Stimulated activated CD4-positive, alpha-beta T cell treated with anti-CD3 and anti-CD28 coated beads, Interleukin-2, amount 100 ng/mL, for 4 hours (primary cell): ENCODE measurements around the gene CALML3.
"Not testable (repeated sequence)": the region's sequence is repeated elsewhere in the genome, so short reads cannot be mapped to it uniquely, and the experiment has no call there.

Source experiments
- DNase-seq: peaks from one replicate; pipeline ENCODE4 v3.0.0-alpha.2; 2020; ENCODE audit warnings: low read depth

The CALML3 gene

DNA sequence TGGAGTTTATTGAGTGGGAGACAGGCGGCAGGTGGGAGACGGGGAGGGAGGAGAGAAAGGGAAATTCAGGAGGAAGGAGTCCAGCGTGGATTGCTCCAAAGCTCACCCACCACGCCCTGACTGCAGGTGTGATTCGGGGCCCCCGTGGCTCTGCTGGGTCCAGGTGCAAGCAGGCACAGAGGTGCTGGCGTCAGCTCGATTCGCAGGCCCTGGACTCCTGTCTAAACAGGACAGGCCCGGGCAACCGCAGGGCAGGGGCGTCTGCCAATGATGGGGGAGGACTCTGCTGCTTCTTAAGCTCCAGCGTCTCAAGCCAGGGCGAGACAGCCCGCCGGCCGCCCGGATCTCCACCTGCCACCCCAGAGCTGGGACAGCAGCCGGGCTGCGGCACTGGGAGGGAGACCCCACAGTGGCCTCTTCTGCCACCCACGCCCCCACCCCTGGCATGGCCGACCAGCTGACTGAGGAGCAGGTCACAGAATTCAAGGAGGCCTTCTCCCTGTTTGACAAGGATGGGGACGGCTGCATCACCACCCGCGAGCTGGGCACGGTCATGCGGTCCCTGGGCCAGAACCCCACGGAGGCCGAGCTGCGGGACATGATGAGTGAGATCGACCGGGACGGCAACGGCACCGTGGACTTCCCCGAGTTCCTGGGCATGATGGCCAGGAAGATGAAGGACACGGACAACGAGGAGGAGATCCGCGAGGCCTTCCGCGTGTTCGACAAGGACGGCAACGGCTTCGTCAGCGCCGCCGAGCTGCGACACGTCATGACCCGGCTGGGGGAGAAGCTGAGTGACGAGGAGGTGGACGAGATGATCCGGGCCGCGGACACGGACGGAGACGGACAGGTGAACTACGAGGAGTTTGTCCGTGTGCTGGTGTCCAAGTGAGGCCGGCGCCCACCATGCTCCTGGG is at the start of gene CALML3:
Gene CALML3, plus strand, starts transcription at position 321 of the 920 bp plus-strand sequence. Its CDS starts 125 bp downstream, at position 446.
- no peak for DNase-seq

DNA sequence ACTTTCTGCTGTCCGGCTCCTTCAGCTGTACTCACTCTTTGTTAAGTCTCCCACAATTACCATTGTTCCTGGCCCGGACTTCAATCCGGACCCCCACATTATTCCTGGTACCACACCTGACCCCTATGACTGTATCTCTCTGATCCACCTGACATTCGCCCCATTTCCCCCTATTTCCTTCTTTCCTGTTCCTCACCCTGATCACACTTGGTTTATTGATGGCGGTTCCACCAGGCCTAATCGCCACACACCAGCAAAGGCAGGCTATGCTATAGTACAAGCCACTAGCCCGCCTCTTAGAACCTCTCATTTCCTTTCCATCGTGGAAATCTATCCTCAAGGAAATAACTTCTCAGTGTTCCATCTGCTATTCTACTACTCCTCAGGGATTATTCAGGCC is 49.7 kb upstream of the CALML3 start:
- not testable (repeated sequence) for DNase-seq

DNA sequence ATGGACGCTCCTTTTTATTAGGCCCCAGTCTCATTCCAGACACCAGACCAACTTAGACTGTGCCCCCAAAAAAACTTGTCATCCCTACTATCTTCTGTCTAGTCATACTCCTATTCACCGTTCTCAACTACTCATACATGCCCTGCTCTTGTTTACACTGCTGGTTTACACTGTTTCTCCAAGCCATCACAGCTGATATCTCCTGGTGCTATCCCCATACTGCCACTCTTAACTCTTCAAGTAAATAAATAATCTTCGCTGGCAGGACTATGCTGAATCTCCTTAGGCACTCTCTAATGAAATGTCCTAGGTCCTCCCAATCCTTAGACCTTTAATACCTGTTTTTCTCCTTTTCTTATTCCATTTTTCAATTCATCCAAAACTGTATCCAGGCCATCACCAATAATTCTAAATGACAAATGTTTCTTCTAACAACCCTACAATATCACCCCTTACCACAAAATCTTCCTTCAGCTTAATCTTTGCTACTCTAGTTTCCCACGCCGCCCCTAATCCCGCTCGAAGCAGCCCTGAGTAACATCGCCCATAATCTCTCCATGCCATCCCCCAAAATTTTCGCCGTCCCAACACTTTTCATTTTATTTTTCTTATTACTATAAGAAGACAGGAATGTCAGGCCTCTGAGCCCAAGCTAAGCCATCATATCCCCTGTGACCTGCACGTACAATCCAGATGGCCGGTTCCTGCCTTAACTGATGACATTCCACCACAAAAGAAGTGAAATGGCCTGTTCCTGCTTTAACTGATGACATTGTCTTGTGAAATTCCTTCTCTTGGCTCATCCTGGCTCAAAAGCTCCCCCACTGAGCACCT is 48.6 kb upstream of the CALML3 start:
- DNase-seq = not testable (repeated sequence)

DNA sequence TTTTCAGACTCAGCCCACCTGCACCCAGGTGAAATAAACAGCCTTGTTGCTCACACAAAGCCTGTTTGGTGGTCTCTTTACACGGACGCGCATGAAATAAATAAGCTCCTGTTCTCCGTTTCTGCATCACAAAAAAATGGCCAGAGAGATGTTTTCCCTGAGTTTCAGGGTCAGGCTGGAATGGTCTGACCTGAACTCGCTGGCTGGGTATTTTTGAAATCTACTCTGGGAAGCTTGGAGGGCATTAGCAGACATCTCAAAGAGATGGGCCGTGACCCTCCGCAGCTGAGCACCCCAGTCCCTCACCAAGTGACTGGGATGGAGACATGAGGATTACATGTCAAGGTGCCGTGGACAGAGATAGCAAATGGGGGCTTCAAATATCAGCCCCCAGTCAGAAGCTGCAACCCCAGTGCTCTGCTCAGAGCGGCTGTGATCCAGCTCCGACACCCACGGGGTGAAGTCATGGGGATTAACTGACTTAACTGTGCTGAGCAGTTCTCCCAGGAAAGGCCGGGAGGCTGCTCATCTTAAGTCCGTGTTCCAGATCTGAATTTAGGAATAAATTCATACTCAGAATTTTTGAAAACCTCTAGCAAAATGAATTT is 47.7 kb upstream of the CALML3 start:
- DNase-seq = no peak

DNA sequence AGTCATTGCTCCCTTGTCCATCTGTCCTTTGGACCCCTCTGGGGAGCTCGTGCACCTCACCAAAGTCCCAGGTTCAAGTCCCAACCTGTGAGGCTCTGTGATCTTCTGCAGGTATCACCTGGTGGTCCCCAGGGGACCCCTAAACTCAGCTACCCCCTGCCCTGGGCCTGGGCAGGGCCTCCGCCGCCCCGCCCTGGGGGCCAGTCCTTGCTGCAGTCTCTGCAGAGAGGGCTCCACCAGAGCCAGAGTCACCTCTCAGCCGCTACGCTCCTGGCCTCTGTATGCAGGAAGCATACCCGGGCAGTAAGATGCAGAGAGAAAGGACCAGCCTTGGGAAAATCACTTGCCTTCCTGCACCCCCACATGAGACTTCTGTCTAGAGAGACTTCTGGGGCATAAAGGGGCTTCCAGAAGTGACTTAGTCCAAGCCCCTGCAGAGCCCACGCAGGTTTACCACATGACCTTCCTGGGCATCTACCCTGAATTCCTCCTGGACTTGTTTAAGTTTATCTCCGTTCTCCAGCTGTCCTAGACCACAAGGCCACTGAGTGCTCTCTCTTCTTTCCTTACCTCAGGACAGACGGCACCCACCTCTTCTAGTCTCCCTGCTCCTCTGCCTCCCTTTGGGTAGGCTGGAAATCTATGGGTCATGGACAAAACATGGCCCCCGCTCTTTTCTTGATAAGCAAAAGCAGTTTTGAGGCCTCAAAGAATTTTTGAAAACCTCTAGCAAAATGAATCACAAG is 46.6 kb upstream of the CALML3 start:
- no peak for DNase-seq

DNA sequence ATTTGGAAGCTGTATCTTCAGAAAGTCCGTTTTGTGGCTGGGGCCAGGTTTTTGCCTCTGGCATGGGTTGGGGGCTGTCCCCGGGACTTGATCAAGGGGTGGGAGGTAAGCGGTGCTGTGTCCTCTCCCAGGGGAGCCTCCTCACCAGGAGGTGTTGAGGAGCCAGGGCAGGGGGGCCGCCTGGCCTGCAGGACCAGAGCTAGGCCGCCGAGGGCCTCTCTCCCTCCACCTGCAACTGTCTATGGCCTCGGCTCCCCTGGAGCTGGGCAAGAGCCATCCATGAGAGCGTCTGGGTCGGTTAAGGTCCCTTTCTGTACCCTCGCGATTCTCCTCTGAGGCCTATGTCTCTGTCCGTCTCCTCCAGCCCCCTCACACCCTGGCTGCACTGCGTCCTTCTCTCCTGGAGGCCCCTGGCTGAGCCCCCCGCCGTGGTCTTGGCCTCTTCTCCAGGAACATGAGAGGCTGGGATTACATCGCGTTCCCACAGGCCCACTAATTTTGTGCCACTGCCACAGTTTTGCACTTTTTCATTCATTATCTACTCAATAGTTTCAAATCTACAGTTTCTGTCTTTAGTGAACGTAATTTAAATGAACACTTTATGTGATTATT is 46.0 kb upstream of the CALML3 start:
- no peak for DNase-seq

DNA sequence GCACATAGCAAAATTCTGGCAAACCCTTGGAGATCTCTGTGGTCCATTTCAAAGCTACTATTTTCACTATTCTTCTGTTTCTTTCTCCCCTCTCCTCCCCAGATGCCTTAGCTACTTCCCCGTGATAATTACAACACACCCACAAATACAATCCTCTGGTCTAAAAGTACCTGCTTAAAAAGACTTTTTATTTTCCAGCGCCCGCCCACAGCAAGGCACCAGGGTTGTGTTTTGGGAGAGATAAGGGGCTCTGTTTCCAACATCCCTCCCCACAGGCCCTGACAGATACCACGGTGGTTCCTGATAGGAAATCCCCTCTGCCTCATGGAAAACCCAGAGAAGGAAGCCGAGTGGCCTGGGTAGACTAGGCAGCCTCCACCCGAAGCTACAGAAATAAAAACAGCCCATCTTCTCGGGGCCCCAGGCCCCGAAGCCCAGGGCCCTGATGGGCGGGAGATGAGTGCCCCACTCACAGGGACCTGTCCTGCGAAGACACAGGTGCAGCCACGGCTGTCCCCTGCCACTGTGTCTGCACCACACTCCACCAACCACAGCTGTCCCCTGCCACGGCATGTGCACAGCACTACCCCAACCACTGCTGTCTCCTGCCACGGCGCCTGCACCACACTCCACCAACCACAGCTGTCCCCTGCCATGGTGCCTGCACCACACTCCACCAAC is 45.1 kb upstream of the CALML3 start:
- DNase-seq = no peak

DNA sequence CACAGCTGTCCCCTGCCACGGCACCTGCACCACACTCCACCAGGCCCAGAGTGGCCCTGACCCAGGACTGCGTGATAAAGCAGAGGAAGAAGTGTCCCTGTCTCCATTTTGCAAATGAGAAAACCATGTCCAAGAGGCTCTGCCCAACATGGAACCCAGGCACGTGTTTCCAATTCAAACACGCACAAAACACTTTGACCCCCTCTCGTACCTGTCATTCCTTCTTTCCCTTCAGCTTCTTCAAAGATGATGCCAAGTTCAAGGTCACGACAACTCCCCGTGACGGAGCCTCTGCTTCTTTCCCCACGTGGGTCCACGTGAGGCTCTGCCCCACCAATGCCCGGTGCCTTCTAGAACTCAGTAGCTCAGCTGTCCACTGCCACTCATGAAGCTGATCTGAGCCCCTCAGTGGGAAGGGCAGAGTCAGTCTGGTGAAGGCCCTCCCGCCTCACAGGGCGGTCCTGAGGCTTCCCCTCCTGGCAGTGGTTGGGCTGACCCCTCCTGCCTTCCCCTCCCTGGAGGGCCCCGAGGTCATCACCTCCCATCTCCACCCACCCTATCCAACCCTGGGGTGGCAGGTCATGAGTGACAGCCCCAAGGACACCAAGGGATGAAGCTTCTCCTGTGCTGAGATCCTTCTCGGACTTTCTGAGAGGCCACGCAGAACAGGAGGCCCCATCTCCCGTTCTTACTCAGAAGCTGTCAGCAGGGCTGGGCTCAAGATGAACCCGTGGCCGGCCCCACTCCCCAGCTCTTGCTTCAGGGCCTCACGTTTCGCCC is 44.4 kb upstream of the CALML3 start:
- no peak for DNase-seq

DNA sequence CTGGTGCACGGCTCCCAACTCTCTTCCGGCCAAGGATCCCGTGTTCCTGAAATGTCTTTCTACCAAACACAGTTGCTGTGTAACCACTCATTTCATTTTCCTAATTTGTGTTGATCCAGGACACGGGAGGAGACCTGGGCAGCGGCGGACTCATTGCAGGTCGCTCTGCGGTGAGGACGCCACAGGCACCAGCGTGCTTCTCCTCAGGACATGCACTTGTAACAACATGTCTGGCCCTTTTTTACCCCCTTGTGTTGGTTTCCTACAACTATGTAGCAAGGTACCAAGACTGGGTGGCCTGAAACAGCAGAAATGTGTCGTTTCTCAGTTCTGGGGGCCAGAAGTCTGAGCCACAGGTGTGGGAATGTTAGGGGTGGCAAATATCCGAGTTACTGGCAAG is 43.6 kb upstream of the CALML3 start:
- DNase-seq = no peak

DNA sequence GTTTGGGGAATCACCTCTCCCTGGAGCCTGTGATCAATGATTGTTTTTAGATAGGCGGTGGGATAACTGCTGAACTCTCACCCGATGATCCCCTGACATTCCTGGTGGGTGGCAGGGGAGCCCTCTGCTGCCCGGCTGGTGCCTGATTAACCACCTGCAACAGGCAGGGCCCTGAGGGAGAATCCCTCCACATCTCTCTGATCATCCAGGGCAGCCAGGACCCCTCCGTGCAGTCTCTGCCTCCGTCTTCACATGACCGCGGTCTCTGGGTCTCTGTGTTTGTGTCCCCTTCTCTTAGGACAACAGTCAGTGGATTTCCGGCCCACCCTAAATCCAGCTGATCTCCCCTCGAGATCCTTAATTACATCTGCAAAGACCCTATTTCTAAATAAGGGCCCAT is 42.7 kb upstream of the CALML3 start:
- no peak for DNase-seq

DNA sequence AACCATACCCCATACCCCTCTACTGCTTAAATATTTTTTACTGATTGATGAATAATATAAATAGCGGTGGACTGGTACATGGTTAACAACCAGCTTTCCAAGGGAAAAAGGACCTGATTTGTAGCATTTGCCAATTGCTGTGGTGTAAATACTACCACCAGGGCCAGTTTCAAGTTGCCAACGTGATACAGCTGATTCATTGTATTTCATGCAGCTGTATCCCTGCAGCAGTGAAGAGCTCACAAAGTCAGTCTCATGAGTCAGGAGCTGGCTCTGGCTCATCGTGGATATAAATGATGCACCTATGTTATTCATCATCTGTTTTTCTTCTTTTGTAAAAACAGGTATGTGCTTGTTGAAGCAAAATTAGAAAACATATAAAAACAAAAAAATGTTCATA is 40.6 kb upstream of the CALML3 start:
- no peak for DNase-seq

DNA sequence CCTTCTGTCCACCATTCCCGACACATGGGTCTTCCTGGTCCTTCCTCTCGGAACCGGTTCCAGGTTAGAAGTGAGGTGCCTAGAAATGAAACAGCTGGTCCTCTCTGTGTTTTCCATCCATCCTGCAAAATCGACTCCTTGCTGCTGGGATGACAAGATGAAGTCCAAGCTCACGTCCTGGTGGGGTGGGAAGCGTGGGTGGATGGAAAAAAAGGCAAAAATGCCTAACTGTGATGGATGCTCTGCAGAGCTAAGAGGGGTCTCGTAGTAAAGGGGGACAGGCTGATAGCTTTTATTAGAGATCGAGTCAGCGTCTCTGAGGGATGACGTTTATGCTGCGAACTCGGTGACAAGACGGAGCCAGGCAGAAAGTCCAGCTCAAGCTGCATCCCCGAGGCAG is 39.5 kb upstream of the CALML3 start:
- DNase-seq = no peak

DNA sequence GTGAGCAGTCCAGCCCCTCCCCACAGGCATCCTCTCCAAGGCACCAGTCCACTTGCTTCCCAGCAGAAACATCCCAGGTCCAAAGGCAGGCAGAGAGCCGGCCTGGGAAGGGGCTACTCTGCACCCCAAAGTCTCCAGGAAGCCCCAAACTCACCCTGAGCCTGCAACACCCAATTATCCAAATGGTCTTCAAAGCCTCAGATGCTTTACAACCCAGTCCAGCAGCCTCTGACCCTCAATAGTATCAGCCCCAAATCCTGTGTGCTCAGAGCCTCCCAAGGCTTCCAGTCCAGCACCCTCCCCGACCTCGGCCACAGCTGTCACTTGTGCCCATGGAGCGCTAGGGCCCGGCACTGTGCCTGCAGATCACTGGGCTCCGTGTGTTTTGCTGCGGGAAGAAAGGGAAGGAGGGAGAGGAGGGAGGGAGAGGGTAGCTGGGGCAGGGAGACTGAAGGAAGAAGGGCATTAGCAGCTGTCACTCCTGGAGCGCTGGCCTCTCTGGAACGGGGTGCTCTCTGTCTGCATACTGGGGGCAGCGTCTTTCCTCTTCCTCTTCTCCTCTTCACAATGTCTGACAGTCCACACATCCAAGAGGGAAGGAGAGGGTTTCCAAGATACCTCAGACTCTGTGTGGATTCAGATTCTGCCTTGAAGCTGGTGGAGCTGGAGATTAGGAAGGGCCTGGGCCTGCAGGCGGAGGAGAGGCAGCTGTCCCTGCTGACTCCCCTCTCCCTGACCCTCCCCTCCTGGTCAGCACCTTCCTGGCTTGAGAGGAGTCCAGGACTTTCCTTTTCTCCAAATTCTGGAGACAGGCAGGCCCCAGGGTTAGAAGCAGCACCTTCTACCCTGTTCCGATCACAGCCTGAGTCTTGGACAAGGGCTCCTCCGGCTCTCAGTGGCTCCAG is 38.6 kb upstream of the CALML3 start:
- no peak for DNase-seq

DNA sequence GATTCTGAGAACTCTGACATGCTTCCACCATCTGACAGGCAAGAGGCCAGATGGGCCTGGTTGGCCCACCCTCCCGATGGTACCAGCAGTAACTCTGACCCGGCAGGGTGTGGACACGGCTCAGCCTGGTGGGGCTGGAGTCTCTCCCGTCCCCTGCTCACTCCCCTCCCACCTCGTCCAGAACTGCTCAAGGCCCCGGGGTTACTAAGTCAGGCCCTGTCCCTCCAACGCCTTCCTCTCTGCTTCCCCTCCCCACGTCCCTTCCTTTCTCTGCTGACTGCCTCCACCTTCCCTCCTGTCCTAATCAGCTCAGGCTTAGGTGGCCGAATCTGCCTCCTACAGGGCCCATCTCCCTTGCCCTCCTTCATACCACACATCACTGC is 37.9 kb upstream of the CALML3 start:
- DNase-seq = no peak

DNA sequence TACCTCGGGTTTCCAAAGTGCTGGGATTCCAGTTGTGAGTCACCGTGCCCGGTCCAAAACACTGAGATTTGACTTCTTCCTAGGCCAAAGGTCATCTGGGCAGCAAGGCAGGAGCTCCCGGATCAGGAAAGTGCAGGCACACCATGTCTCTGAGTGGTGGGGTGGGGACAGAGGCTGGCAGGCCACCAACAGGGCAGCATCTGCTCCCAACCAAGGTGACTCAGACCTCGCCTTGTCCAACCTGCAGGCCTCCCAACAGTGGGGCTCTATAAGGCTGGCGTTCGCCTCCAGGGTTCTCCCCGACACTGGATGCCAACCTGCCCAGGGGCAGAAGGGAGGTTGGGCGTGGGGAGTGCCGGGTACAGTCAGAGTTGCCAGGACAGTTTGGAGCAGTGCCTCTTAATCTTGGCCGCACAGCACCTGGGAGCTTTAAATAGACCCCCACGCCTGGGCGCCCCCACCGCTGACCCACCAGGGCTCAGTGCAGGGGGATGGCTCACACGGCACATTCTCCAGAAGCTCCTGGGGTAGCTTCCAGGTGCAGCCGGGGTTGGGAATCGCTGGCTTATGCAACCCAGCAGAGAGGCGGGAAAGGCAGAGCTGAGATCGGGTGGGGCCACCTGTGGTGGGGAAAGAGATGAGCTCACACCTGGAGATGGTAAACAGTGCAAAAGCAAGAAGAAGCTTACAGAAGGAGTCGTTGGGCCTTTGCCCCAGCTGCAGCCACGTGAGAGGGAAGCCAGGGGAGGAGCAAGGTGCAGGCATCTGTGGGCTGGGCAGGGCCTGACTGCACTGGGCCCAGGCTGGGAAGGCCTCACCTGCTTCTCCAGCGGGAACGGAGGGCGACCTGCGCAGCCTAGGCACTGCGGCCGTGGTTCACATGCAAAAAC is 36.2 kb upstream of the CALML3 start:
- no peak for DNase-seq

DNA sequence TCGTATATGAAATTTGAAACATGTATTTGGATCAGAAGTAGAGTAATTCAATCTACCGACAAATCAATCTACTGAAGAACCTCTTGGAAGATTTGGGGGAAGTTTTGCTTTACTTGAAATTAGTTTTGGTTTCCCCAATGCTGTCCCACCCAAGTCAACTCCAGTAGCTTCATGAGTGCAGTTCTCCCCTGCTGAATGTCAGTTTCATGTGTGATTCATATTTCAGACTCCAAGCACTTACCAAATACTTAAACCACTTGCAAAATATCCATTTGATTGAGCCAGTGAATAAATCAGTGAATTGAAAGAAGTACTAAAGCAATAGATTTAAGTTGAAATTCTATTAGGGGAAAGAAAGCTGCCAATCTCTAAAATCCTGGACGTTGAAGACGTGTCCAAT is 34.7 kb upstream of the CALML3 start:
- DNase-seq = no peak

DNA sequence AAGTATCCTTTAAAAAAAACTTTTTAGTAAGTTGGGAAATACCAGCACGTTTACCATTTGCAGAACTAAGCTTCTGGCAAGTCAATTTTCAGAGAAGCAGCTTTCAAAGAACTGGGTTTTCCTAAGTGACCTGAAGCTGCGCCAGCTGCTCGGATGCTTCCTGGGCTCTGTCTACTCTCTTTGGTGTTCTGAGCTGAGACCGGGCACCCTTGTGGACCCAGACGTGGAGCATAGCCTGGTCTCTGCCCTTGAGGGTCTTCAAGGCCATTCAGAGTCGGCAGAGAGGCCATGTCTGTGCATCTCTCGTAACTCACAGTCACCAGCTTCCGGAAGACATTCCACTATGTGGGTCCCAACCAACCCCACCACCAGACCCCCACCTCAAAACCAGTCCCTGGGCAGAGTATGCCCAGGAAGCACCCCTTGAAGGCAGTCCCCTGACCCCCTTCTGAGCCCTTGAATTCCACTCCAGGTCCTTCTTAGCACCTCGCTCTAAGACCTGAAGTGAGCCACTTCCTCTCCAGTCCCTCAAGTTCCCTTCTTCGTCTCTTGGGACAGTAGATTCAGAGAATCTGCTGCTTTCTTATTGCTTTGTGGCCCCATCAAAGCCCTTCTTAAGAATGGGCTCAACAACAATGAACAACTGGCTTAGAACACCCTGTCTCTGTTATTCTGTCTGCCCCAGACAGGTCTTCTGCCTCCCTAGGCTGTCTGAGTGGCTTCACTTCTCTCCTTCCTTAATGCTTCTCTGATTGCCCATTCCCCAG is 33.9 kb upstream of the CALML3 start:
- DNase-seq = no peak
